WTC11 (cell line): ENCODE measurements around the gene IL31.

Experiments used
- FOXK1 ChIP-seq: sonication (generic); formaldehyde crosslinking; IDR thresholded peaks from 2 replicates; pipeline ENCODE4 v1.8.0; 2022; ENCODE audit warnings: mild to moderate bottlenecking, moderate library complexity, missing genetic modification reagents
- FOXP1 ChIP-seq: sonication (generic); formaldehyde crosslinking; IDR thresholded peaks from 2 replicates; pipeline ENCODE4 v1.8.0; 2022; ENCODE audit warnings: missing genetic modification reagents, mild to moderate bottlenecking, moderate library complexity, borderline replicate concordance
- GABPB1 ChIP-seq: sonication (generic); formaldehyde crosslinking; IDR thresholded peaks from 2 replicates; pipeline ENCODE4 v1.8.1; 2023; ENCODE audit warnings: mild to moderate bottlenecking, missing genetic modification reagents
- NFYB ChIP-seq: sonication (generic); formaldehyde crosslinking; conservative IDR thresholded peaks from 2 replicates; pipeline ENCODE4 v1.8.0; 2022; ENCODE audit warnings: low read depth, missing genetic modification reagents
- NR1H2 ChIP-seq: sonication (generic); formaldehyde crosslinking; IDR thresholded peaks from 2 replicates; pipeline ENCODE4 v1.9.0; 2021; ENCODE audit warnings: mild to moderate bottlenecking, moderate library complexity, missing genetic modification reagents
- SP1 ChIP-seq: sonication (generic); formaldehyde crosslinking; conservative IDR thresholded peaks from 2 replicates; pipeline ENCODE4 v1.8.1; 2022; ENCODE audit warnings: missing genetic modification reagents
- TF ChIP-seq, protein P1 (sequence below): fragments of 200-600 bp; IDR thresholded peaks from 2 replicates; pipeline ENCODE4 v1.8.0; 2022; ENCODE audit warnings: antibody characterized with exemption
- TF ChIP-seq, protein P2 (sequence below): sonication (generic); formaldehyde crosslinking; IDR thresholded peaks from 2 replicates; pipeline ENCODE4 v1.8.1; 2022; ENCODE audit warnings: mild to moderate bottlenecking, moderate library complexity, missing genetic modification reagents
- TF ChIP-seq, protein P3 (sequence below): sonication (generic); formaldehyde crosslinking; IDR thresholded peaks from 2 replicates; pipeline ENCODE4 v1.8.0; 2023; ENCODE audit warnings: missing genetic modification reagents
- TF ChIP-seq, protein P4 (sequence below): sonication (generic); formaldehyde crosslinking; IDR thresholded peaks from 2 replicates; pipeline ENCODE4 v1.8.0; 2022; ENCODE audit warnings: mild to moderate bottlenecking, missing genetic modification reagents
- TF ChIP-seq, protein P5 (sequence below): sonication (generic); formaldehyde crosslinking; IDR thresholded peaks from 2 replicates; pipeline ENCODE4 v1.8.0; 2022; ENCODE audit warnings: mild to moderate bottlenecking, missing genetic modification reagents

GRCh38 chr12:122195405-122195804 lies 21.4 kb upstream of the IL31 start:
- TF ChIP-seq SP1, result no peak
- TF ChIP-seq, protein P1, sequence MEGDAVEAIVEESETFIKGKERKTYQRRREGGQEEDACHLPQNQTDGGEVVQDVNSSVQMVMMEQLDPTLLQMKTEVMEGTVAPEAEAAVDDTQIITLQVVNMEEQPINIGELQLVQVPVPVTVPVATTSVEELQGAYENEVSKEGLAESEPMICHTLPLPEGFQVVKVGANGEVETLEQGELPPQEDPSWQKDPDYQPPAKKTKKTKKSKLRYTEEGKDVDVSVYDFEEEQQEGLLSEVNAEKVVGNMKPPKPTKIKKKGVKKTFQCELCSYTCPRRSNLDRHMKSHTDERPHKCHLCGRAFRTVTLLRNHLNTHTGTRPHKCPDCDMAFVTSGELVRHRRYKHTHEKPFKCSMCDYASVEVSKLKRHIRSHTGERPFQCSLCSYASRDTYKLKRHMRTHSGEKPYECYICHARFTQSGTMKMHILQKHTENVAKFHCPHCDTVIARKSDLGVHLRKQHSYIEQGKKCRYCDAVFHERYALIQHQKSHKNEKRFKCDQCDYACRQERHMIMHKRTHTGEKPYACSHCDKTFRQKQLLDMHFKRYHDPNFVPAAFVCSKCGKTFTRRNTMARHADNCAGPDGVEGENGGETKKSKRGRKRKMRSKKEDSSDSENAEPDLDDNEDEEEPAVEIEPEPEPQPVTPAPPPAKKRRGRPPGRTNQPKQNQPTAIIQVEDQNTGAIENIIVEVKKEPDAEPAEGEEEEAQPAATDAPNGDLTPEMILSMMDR, result no peak
- no peak for TF ChIP-seq NR1H2 (CRISPR knock-in tag)
- TF ChIP-seq, protein P2, sequence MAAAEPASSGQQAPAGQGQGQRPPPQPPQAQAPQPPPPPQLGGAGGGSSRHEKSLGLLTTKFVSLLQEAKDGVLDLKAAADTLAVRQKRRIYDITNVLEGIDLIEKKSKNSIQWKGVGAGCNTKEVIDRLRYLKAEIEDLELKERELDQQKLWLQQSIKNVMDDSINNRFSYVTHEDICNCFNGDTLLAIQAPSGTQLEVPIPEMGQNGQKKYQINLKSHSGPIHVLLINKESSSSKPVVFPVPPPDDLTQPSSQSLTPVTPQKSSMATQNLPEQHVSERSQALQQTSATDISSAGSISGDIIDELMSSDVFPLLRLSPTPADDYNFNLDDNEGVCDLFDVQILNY (CRISPR knock-in tag), result no peak
- TF ChIP-seq, protein P3, sequence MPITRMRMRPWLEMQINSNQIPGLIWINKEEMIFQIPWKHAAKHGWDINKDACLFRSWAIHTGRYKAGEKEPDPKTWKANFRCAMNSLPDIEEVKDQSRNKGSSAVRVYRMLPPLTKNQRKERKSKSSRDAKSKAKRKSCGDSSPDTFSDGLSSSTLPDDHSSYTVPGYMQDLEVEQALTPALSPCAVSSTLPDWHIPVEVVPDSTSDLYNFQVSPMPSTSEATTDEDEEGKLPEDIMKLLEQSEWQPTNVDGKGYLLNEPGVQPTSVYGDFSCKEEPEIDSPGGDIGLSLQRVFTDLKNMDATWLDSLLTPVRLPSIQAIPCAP (CRISPR knock-in tag), result no peak
- TF ChIP-seq GABPB1 (CRISPR knock-in tag), result no peak
- no peak for TF ChIP-seq FOXP1 (CRISPR knock-in tag)
- TF ChIP-seq, protein P4, sequence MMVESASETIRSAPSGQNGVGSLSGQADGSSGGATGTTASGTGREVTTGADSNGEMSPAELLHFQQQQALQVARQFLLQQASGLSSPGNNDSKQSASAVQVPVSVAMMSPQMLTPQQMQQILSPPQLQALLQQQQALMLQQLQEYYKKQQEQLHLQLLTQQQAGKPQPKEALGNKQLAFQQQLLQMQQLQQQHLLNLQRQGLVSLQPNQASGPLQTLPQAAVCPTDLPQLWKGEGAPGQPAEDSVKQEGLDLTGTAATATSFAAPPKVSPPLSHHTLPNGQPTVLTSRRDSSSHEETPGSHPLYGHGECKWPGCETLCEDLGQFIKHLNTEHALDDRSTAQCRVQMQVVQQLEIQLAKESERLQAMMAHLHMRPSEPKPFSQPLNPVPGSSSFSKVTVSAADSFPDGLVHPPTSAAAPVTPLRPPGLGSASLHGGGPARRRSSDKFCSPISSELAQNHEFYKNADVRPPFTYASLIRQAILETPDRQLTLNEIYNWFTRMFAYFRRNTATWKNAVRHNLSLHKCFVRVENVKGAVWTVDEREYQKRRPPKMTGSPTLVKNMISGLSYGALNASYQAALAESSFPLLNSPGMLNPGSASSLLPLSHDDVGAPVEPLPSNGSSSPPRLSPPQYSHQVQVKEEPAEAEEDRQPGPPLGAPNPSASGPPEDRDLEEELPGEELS (CRISPR knock-in tag), result no peak
- TF ChIP-seq FOXK1, result no peak
- no peak for TF ChIP-seq NFYB (CRISPR knock-in tag)
- TF ChIP-seq, protein P5, sequence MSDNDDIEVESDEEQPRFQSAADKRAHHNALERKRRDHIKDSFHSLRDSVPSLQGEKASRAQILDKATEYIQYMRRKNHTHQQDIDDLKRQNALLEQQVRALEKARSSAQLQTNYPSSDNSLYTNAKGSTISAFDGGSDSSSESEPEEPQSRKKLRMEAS (CRISPR knock-in tag), result no peak
